ENCODE measurements around the gene ZNF385C.
"Not testable (repeated sequence)": the region's sequence is repeated elsewhere in the genome, so short reads cannot be mapped to it uniquely, and the experiment has no call there.

Gene ZNF385C

DNA sequence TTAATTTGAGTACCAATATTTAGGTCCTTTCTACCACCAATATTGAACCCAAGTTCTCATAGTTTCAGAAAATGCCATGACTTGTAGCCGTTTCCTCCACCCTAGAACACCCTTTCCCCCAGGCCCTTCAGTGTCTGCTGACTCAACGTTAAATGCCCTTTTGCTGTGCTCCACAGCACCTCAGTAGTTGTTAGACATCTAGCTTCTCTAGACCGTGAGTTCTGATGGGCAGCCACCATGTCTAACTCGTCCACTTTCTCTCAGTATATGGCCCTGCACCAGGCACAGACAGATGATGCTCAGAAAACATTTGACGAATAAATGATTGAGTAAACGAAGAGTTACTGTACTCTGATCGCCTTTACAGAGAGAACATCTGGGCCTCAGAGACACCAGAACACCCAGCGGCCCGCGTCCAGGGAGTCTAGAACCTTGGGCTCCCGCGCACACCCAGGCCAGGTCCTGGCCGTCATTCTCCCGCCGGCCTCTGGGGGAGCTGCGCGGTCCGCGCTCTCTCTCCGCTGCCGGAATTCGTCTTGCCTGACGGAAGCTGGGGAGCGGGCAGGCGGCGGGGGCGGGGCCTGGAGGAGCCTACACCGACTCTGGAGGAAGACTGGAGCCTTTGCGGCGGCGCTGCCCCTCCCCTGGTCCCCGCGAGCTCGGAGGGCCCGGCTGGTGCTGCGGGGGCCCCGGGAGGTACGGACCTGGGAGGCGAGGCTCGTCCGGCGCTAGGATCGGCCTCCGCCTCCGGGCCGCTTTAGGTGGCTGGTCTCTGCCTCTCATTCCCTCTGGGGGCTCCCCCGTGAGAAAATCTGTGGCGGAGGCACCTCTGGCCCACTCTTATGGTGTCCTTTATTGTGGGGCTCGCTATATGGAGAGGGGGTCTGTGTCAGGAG lies 78.5 kb downstream of the ZNF385C start, which contains the start of gene NKIRAS2:
Gene NKIRAS2 (plus strand): TSS at position 582 of the 896 bp plus-strand sequence. CDS start 1,488 bp downstream, outside the sequence.
- peak; percentile 88 for DNase-seq (ENCODE audit: low read depth)

DNA sequence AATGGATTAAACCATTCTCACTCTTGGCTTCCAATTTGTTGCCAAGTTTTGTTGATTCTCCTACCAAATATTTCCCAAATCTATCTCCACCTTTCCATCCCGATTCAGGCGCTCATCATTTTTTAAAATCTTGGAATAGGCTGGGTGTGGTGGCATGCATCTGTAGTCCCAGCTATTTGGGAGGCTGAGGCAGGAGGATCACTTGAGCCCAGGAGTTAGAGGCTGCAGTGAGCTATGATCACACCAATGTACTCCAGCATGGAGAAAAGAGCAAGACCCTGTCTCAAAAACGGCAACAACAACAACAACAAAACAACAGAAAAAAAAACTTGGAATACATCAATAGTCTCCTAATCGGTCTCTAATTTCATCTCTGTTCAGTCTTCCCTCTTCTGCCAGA lies 79.3 kb downstream of the ZNF385C start:
- DNase-seq (ENCODE audit: low read depth), result no peak

DNA sequence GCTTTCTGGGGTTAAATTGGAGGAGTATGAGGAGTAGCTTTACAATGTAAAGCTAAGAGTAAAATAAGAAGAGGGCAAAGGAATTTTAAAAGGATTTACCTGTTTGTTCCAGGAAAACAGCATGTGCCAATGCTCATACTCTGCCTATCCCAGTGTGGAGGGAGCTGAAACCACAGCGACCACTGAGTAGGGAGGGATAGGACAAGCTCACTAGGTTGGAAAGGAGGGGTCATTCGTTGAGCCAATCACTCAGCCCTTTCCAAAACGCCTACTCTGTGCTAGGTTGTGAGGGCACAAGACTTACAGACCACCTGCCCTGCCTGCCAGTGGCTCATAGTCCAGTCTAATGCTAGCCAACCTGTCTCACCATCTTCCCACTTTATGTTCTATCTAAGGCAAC lies 79.9 kb downstream of the ZNF385C start:
- no peak for DNase-seq (ENCODE audit: low read depth)

DNA sequence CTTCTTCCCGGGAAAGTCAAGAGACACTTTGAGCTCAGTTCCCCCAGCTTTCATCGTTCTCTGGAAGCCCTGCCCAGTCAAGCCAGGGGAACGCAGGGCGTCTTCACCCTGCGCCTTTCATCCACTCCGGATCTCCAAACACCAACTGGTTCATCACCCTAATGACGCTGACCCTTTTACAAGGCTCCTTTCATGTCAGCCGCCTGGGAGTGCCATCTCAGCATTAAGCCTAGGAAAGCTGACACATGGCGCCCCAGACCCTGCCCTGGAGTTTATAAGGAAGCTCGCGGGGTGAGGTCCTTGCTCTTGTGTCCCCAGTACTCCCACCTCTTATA lies 80.4 kb downstream of the ZNF385C start:
- no peak for DNase-seq (ENCODE audit: low read depth)

DNA sequence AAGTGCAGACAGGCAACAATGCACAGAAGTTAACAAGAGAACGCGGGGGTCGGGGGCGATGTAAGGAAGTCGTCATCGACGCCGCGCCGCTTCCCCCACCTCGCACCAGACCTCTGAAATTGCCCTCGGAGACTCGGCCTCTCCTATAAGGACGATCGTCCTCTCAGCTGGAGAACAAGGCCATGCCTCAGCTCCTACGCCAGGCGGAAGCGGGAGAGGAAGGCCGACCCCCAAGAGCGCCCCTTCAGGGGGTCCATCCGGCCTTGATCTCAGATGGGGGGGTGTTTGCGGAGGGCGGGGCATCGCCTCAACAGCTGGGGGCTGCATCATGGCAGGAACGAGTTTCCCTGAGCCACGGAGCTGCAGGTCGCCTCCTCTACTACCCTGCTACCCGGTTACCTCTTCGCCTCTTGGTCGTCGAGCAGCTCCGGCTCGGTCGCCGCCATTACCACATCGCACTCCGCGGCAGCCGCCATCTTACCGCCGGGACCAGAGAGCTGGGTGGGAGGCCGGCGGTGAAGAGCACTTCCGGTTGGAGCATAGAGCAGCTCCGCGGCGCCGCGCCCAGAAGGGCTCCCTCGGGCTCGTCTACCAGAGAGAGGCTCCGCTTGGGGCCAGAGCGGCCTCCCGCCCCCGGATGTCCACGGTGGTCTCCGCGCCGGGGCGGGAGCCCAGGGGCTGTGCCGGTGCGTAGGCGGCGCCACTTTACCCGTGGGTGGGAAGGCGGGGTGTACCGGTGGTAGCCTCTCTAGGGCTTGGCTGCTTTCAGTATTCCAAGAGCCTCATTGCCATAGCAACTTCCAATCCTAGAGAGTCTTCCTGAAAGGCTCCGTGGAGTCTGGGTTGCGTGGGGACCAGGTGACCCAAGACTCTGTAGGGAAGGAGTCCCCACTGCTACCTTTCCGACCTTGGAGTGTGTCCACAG lies 81.1 kb downstream of the ZNF385C start, which contains the start of gene DNAJC7:
Gene DNAJC7 (minus strand): TSS at position 499 of the 925 bp plus-strand sequence. CDS start 23 bp downstream, at position 476.
- DNase-seq (ENCODE audit: low read depth), result peak; percentile 75

DNA sequence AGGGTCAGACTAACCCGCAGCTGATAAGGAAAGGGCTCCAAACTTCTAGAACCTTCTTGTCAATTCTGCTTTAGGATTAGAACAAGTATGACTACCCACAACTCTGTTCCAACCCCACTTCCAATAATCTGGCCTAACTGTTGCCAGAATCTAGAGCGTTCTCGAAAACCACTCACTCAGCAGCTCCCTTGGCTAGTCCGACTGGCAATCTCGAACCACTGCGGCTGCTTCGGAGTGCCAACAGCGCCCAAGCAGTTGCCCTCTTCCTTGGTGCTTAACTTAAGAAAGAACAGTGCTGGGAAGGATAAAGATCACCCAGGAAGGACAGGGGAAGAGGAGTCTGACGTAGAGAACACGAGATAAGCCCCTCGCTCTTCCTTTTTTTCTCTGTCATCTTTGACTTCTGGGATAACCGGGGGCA lies 81.9 kb downstream of the ZNF385C start:
- no peak for DNase-seq (ENCODE audit: low read depth)

DNA sequence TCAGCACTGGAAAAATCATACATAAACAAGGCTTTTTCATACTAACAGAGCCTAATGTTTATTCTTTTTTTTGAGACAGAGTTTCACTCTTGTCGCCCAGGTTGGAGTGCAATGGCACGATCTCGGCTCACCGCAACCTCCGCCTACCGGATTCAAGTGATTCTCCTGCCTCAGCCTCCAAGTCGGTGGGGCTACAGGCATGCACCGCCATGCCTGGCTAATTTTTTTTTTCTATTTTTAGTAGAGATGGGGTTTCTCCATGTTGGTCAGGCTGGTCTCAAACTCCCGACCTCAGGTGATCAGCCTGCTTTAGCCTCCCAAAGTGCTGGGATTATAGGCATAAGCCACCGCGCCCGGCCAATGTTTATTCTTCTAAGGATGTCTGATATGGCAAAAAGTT lies 84.5 kb downstream of the ZNF385C start:
- DNase-seq (ENCODE audit: low read depth), result not testable (repeated sequence)

DNA sequence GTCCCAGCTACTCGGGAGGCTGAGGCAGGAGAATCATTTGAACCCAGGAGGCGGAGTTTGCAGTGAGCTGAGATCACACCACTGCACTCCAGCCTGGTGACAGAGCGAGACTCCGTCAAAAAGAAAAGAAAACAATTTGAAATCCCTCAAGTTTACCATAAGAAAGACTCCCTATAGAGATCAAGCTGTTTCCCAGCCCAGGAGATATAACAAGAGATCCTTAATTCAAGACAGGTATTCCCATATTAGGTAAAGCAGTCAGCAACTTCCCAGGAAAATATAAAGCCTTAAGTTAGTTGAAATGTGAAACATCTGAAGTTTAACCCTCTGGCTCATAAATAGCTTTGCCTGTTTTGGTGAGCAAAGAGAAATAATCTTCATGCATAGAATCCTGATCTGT lies 85.9 kb downstream of the ZNF385C start:
- not testable (repeated sequence) for DNase-seq (ENCODE audit: low read depth)

DNA sequence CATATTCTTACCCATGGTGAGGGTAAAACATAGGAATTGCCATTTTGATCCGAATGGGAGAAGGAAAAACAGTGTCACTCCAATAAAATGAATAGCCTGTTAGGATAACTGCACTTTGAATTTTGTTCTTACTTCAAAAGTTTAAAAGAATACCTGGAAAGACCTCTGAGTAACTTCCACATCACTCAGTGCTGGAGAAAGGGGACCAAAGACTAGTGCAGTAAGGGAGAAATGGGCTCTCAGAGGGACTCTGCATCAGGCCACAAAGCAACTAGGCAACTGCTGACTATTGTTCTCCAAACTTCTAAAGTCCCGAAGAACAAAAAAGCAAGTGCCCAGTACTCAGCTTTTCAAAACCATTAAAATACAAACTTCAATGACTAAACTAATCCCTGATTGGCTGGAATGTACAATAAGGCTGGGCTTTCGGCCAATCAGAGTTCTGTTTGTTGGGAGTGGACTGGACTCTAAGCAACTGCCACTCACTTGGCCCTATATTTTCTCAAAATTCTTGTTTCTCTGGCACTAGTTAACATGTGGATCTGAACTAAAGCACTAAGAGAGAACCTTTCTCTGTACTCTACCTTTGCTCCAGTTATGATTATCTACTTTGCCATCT lies 87.3 kb downstream of the ZNF385C start:
- DNase-seq (ENCODE audit: low read depth), result no peak

DNA sequence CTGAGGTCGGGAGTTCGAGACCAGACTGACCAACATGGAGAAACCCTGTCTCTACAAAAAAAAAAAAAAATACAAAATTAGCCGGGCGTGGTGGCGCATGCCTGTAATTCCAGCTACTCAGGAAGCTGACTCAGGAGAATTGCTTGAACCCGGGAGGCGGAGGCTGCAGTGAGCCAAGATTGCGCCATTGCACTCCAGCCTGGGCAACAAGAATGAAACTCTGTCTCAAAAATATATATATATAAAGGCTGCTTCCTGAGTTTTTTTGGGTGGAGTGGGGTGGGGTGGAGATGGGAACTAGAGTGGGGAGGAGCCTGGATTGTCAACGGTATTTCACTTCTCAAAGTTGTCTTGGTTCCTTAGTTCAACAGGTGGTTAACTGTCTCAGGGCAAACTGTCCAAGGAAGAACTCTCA lies 88.0 kb downstream of the ZNF385C start:
- not testable (repeated sequence) for DNase-seq (ENCODE audit: low read depth)

DNA sequence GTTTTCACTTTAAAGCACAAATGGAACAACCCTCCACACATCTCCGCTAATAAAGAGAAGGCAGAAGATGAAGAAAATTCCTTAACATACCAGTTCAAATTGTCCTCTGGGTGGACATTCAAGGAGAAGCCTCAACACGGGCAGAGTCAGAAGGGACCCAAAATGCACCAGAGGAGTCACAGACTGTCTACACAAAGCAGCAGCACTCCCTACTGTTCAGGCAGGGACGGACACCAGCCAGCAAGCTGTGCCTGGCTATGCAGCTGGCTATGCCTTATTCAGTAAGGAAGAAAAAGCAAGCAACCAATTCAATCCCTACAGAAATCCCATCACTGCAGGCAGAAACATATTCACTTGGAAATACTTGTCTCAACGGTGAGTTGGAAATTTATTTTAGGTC lies 89.1 kb downstream of the ZNF385C start:
- no peak for DNase-seq (ENCODE audit: low read depth)

DNA sequence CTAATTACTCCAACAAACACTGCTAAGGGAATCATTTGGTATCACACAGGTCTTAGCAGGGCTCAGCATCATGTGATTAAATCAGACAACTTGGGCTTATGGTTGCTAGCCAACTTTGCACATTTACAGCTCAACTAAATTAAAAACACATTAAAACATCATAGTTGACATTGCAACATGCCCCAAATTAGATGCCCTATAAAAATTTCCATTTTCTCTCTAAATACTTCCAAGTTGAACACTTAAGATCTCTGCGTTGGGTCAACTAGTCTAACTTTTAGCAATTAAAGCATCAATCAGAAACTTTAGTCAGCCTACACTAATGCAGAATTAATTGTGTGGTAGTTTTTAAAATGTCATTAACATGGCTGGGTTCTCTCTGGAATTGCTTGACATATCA lies 93.1 kb downstream of the ZNF385C start:
- no peak for DNase-seq (ENCODE audit: low read depth)

DNA sequence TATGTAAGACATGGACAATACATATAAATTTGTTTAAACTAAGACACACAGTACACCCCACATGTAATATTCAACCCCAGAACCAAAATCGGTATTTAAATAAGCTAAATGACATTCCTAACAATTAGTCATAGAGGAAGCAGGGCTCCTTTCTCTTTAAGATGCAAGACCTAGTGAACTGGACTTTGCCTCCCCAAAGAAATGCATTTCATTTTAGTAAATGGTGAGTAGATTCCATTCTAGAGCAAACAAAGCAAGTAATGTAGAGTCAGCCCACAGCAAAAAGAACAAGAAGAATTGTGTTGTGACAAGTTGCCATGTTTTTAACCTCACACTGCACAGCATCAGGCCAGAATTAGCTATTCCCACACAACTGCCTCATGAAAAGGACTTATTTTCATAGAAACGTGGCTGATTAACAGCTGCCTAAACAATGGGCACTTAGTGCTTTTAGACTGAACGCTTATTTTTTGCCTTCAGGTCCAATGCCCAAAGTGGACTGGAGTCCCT lies 95.4 kb downstream of the ZNF385C start:
- no peak for DNase-seq (ENCODE audit: low read depth)

DNA sequence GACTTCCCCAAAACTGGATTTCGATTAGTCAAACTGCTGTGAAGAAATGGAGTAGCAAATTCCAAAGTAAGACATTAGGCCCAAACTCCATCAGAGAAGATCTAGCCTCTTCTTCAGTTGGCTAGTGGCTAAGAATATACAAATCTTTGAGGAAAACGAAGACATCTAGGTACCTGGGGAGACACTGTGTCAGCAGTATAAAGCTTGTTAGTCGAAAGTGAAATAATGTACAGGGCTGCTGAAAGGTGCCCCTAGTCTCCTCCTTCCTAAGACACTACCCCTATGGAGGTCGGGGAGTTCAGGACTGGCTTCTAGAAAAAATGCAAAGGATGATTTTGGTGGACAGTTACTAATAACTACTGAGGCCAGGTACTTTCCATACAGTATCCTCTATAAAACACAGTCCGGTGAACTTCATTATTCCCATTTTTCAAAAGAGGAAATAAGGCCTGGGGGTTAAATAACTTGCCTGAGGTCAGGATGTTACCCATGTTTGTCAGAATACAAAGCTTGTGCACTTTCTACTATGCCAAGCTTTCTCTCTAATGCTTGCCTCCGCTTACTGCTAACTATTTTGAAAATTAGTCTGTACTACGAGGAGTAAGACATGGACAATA lies 96.0 kb downstream of the ZNF385C start:
- DNase-seq (ENCODE audit: low read depth), result no peak

DNA sequence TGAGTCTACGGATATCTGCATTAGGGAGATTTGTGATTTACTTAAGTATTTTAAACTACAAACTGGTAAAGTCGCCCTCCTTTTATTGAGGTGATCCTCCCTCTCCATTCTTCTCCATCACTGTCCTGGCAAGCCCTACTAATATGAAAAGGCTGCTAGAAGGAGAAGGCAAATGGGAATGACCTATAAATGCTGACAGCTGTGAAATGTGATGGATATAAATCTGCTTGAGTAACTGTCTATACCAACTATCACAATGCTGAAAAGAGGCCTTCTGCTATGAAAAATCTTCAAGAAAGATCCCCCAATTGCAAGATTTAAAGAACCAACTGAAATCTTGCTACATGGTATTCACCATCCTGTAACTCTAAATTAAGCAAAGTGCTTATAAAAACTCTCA lies 96.5 kb downstream of the ZNF385C start:
- DNase-seq (ENCODE audit: low read depth), result no peak

DNA sequence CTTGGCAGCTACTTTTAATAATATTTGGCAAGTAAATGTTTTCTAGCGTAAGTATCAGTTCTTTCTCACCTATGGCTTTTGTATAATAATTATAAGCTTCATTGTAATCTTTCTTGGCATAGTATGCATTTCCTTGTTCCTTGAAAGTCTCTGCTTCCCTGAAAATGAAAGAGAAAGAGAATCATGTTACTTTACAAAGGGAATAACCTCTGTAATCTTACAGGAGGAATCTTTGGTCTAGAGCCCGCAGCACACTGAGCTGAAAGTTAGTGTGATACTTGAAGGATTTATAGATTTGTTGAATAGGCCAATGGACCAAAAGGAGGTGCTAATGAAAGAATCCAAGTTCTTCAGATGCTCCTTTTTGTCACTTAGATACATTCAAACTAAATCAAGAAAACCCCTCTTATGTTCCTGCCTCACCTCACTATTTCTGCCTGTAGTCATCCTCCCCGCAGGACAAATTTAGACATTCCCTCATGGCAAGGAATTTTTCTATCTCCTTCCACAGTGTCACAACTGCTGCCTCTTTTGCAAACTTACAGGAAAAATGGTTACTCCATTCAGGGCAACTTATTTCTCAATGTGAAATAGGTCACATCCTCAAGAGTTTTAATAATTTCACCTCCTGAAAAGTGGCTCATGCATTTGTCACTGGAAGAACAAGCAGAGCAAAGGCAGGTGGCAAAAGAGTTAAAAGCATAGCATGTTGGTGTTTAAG lies 97.7 kb downstream of the ZNF385C start:
- no peak for DNase-seq (ENCODE audit: low read depth)

DNA sequence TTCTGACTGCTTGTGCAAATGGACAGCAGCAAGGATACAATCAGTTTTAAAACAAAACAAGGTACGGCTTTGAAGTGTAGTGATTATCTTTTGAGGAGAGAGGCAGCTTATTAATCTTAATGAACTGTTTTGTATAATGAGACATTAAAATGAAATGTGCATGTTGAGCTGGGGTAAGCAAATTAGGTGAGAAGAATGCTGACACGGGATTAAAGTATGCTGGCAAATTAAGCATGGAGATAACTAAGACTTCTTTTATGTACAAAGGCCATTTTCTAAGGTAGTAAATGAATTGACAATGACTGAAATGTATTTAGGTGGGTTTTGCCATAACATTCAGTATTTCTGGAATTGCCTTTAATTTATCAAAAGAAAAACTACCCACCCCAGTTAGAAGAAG lies 99.8 kb downstream of the ZNF385C start:
- no peak for DNase-seq (ENCODE audit: low read depth)

DNA sequence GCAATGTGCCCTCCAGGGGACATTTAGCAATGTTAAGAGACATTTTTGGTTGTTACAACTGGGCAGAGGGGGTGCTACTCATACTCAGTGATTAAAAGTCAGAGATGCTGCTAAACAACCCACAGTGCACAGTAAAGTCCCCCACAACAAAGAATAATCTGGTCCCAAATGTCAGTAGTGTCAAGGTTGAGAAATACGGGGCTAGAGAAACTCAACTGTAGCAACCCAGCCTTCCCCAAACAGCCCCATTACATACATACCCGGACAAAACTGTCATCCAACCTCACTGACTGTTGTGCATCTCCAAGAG lies 101.5 kb downstream of the ZNF385C start:
- DNase-seq (ENCODE audit: low read depth), result no peak

DNA sequence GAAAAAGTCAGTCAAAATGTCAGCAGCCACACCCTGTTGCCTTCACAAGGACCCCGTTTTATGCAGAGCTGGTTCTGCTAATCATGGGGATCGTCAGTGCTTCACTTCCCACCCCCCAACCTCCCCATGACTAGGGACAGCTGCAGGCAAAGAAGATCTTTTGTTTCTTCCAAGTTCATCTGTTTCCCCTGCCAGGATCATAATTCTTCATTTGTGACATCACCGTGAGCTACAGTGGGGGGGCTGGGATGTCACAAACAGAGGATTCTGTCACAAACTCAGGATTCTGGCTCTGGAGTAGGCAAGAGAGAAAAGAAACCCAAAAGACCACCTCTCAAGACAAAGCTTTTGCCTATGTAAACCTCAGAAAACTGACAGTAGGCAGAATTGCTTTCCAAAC lies 105.7 kb downstream of the ZNF385C start:
- DNase-seq (ENCODE audit: low read depth), result no peak

DNA sequence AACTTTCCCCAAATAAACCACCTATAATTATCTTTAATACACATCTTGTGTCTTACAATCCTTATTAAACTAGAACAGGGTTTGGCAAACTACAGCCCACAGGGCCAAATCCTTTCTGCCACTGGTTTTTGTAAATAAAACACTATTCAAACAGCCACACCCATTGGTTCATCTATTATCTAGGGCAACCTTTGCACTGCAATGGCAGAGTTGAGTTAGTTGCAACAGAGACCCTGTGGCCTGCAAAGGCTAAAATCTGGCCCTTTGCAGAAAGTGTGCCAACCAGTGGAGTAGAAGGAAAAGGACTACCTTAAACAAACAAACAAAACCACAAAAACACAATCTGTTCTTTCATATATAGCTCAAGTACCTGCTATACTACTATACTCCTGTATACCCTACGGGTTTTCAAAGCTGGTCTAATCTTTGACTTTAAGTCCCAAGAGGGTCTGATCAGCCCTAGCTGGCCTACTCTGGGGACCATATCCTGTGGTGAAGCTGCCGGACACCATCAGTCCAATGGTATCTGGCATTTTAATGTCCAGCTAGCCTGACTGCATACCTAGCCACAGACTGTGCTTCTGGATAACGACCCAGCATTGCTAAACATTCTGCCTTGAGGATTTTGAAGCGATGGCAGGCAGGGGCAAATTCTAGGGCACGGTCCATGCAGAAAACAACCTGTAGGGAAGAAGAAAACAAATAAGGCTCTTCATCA lies 108.4 kb downstream of the ZNF385C start:
- DNase-seq (ENCODE audit: low read depth), result no peak
